Measurements from ENCODE around the gene FXYD2.

Gene FXYD2

GRCh38 chr11:117835576-117835975 is 11.0 kb upstream of the FXYD2 start:
- DNase-seq: no peak

- DNase-seq: no peak
Measured at GRCh38 chr11:117834838-117835443, 10.4 kb upstream of the FXYD2 start.

- DNase-seq: no peak
Measured at GRCh38 chr11:117834068-117834810, 9.7 kb upstream of the FXYD2 start.

- no peak for DNase-seq
Measured at GRCh38 chr11:117833401-117833891, 8.9 kb upstream of the FXYD2 start.

GRCh38 chr11:117832511-117832910 is 8.0 kb upstream of the FXYD2 start:
- DNase-seq: no peak

GRCh38 chr11:117831661-117832415 is 7.3 kb upstream of the FXYD2 start:
- DNase-seq: no peak

GRCh38 chr11:117830674-117831351 is 6.3 kb upstream of the FXYD2 start:
- DNase-seq: no peak

GRCh38 chr11:117830072-117830471 is 5.5 kb upstream of the FXYD2 start:
- no peak for DNase-seq

- no peak for DNase-seq
Measured at GRCh38 chr11:117829369-117829725, 4.8 kb upstream of the FXYD2 start.

GRCh38 chr11:117828611-117829368 is 4.2 kb upstream of the FXYD2 start:
- no peak for DNase-seq

GRCh38 chr11:117827521-117828511 is 3.3 kb upstream of the FXYD2 start:
- DNase-seq: no peak

GRCh38 chr11:117826832-117827231 is 2.3 kb upstream of the FXYD2 start:
- DNase-seq: no peak

- DNase-seq: no peak
Measured at GRCh38 chr11:117826190-117826570, 1.6 kb upstream of the FXYD2 start.

GRCh38 chr11:117825538-117826189 is 1.1 kb upstream of the FXYD2 start:
- DNase-seq: no peak

GRCh38 chr11:117823946-117824420 is 561 bp downstream of the FXYD2 start:
- DNase-seq: no peak

GRCh38 chr11:117823294-117823945 is 1.1 kb downstream of the FXYD2 start:
- DNase-seq: no peak

- DNase-seq: peak in 1 of 14 donors; percentile 18
Measured at GRCh38 chr11:117822074-117823033, 2.2 kb downstream of the FXYD2 start.

- DNase-seq: no peak
Measured at GRCh38 chr11:117821431-117821830, 3.1 kb downstream of the FXYD2 start.

Measured in C1 segment of cervical spinal cord (tissue), 14 donors.